HG02970 (cell line): ENCODE data around the gene DSCAM.
"Not testable (repeated sequence)": the region's sequence is repeated elsewhere in the genome, so short reads cannot be mapped to it uniquely, and the experiment has no call there.

Source experiments
- ATAC-seq: cut with Tn5 transposase; IDR thresholded peaks from one replicate; pipeline ENCODE4 v1.9.1; 2021; ENCODE audit warnings: mild to moderate bottlenecking, moderate library complexity, moderate number of reproducible peaks; ENCODE audit not compliant: unreplicated experiment, low FRiP score

The DSCAM gene

GRCh38 chr21:40846587-40847411 lies at the start of gene DSCAM:
DSCAM (minus strand) TSS chr21:40847158; CDS start chr21:40846661, 497 bp downstream.
- no peak for ATAC-seq

- ATAC-seq, result not testable (repeated sequence)
These were observed 48.7 kb upstream of the DSCAM start for GRCh38 chr21:40895697-40896096.

GRCh38 chr21:40886931-40887330 lies 40.0 kb upstream of the DSCAM start:
- no peak for ATAC-seq

- ATAC-seq, result no peak
These were observed 39.0 kb upstream of the DSCAM start for GRCh38 chr21:40886006-40886405.

- no peak for ATAC-seq
These were observed 35.4 kb upstream of the DSCAM start for GRCh38 chr21:40882192-40882915.

- no peak for ATAC-seq
These were observed 34.8 kb upstream of the DSCAM start for GRCh38 chr21:40881767-40882166.

- no peak for ATAC-seq
These were observed 24.1 kb upstream of the DSCAM start for GRCh38 chr21:40871099-40871498.

GRCh38 chr21:40863839-40864238 lies 16.9 kb upstream of the DSCAM start:
- ATAC-seq, result no peak

GRCh38 chr21:40858517-40858916 lies 11.6 kb upstream of the DSCAM start:
- no peak for ATAC-seq

GRCh38 chr21:40853956-40854688 lies 7.2 kb upstream of the DSCAM start:
- ATAC-seq, result no peak

- no peak for ATAC-seq
These were observed 5.6 kb upstream of the DSCAM start for GRCh38 chr21:40852563-40852962.

GRCh38 chr21:40851749-40852148 lies 4.8 kb upstream of the DSCAM start:
- ATAC-seq, result no peak

- ATAC-seq, result no peak
These were observed 3.1 kb upstream of the DSCAM start for GRCh38 chr21:40850071-40850470.

GRCh38 chr21:40847951-40848350 lies 993 bp upstream of the DSCAM start:
- no peak for ATAC-seq

GRCh38 chr21:40846103-40846502 lies 855 bp downstream of the DSCAM start:
- no peak for ATAC-seq

- ATAC-seq, result no peak
These were observed 1.4 kb downstream of the DSCAM start for GRCh38 chr21:40845441-40845995.

GRCh38 chr21:40844935-40845334 lies 2.0 kb downstream of the DSCAM start:
- ATAC-seq, result no peak

GRCh38 chr21:40842197-40842552 lies 4.8 kb downstream of the DSCAM start:
- ATAC-seq, result no peak

- no peak for ATAC-seq
These were observed 5.3 kb downstream of the DSCAM start for GRCh38 chr21:40841524-40842196.

GRCh38 chr21:40840401-40841125 lies 6.4 kb downstream of the DSCAM start:
- ATAC-seq, result no peak
